NCI-H1092 (cell line): Measurements from ENCODE around the gene MR1.
A peak's percentile ranks its signal among the peaks of the same experiment; 100 is the strongest.

Experiments
- DNase-seq: peaks from one replicate; lab custom pipeline; 2025; lab: John Stamatoyannopoulos, UW

MR1 gene

DNA sequence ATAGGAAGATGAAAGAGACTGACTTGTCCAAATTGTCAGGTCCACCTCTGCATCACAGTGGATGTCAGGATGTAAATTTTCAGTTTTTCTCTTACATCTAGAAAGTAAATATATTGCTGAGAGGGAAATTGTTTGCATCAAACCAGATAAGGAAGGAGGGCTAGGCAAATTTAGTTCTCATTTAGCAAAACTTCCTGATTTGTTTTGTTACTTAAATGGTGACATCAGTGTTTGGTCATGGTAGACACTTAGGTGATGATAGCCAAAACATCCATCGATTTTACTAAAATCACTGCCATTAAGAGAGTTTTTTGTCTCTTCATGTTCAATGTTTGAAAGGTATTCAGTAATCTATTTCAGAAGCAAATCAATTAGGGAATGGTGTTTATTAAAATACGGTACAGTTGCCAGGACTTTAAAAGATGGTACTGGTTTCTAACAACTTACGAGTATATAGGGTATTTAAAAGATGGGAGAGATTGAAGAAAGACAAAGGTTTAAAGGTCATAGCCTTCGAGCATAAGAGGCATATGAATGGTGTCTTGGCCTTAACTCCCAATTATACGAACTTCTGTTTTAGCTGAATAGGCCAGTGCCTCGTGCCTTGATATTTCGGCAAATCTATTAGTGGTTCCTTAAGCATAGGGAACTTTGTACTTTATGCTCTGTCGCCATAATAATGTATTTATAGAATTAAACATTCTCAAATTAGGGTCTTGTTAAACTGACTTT is 57.7 kb downstream of the MR1 start:
- no peak for DNase-seq

GRCh38 chr1:181092056-181092455 is 58.3 kb downstream of the MR1 start:
- DNase-seq, result no peak

GRCh38 chr1:181092883-181093458 is 59.2 kb downstream of the MR1 start:
- no peak for DNase-seq

- DNase-seq, result no peak
These were observed 60.8 kb downstream of the MR1 start for GRCh38 chr1:181094416-181095212.

DNA sequence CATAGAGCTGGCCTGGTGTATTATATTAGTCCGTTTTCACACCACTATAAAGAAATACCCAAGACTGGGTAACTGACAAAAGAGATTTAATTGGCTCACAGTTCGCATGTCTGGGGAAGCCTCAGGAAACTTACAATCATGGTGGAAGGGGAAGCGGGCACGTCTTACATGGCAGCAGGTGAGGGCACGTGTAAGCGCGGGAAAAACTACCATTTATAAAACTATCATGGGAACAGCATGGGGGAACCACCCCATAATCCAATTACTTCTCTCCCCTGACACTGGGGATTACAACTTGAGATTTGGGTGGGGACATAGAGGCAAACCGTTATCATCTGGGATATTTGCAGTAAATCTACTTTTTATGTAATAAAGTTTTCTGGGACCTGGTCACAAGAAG is 61.5 kb downstream of the MR1 start:
- DNase-seq, result no peak

GRCh38 chr1:181095763-181096184 is 62.0 kb downstream of the MR1 start:
- no peak for DNase-seq

DNA sequence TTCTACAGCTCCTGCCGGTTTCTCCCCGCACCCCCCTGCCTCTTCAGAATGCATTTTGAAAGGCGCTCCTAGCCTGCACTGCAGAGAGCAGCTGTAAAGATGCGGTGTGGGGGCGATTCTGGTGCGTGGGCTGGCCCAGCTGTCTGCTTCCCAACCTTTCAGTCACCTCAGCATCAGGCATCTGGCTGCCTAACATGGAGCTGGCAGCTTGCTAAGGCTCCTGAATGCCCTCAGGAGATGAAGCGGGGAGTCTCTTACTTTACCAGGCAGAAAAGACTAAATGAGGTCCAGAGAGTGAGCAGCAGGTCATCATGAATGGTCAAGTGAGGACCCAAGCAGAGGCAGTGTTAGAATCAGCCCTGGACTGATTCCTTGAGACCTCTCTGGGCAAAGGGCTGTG is 63.5 kb downstream of the MR1 start:
- no peak for DNase-seq

GRCh38 chr1:181099152-181100014 is 65.6 kb downstream of the MR1 start:
- DNase-seq, result no peak

GRCh38 chr1:181100015-181100905 is 66.5 kb downstream of the MR1 start:
- no peak for DNase-seq

DNA sequence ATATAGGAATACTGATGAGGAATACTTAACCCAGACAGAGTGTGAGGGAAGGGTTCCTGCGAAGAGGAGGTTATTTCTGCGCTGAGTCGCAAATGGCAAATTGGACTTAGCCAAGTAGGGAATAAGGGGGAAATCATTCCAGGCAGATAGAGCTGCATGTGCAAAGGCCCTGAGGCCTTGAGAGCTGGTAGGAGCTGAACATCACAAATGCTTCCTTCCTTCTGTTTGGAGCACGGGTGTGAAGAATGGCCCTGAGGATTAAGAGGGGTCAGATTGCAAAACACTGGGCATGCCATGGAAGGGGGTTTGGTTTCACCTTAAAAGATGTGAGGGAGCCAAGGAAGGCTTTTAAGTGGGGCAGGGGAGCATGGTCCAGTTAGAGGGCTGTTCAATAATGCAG is 67.2 kb downstream of the MR1 start:
- DNase-seq, result no peak

DNA sequence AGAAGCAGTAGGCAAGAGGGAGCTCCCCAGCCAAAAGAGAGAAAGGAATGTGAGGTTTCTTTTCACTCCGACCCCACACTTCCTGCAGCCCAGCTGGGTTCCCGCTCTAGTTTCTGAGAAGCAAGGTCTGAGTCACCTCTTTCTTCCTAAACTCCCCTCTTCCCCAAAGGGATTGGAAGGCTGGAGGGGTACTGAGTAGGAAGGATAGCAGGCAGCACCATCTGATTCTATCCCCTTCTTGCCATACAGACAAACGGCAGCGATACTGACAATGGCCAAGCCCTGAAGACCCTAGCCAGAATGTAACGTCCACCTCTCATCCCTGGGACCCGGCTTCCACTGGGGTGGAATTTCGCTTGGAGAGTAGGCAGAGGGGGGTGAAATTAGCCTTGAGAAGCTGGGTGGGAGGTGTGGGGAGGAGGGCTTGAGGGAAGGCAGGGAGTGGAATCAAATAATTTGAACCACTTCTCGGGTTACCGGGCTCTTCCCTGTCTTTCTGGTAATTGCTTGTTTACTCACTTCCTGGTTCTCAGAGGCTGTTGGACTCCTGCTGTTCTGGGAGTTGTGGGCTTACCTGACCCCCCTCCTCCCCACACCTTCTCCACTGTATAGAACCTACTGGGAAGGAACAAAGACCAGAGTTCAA is 67.9 kb downstream of the MR1 start:
- DNase-seq, result peak; percentile 48

DNA sequence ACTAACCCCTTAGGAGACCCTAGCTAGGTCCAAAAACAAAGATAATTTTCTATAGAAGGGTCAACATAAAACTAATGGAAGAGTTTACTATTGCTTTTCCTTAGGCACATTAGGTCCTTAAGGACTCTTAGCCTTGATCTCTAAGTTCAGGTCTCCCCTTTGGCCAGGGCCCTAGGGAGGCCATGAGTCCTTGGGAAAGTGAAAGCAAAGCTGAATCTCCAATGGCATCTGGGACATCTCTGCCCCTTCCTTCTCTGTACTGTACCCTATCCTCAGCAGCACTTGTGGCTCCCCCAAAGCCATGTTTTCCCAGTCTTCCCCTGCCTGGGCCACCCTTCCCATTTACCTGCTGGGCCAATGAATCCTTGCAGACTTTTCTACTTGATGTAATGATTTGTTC is 69.1 kb downstream of the MR1 start:
- DNase-seq, result no peak

- DNase-seq, result no peak
These were observed 69.6 kb downstream of the MR1 start for GRCh38 chr1:181103399-181103798.

DNA sequence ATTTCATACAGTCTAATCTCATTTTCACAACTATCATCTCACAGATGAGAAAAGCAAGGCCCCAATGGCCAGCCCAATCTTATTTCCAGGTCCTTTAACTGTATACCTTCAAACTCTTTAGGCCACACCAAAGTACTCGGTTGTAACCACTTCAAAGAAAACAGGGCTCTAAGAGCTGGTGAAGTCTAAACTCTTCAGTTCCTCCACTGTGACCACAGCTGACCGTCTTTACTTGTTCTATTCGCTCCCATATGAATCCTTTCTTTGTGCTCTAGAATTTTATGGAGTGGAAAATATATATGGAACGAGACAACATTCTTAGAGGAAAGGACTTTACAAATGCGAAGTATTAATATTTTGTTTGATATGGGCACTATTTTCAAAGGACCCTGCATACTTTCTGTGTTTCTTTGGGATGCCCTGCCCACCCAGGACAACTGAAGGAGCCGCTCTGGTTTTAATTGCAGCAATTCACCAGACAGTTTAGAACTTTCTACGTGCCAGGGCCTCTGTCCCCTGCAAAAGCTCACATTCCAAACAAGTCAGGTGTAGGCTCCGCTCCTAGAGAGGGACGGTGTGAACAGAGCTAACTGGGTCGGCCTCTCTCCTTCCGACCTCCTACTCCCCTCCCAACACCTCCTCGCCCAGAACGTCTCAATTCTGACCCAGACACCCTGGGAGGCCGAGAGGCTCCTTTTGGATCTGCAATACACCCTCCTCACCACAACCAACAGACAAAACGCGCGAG is 70.4 kb downstream of the MR1 start:
- no peak for DNase-seq

DNA sequence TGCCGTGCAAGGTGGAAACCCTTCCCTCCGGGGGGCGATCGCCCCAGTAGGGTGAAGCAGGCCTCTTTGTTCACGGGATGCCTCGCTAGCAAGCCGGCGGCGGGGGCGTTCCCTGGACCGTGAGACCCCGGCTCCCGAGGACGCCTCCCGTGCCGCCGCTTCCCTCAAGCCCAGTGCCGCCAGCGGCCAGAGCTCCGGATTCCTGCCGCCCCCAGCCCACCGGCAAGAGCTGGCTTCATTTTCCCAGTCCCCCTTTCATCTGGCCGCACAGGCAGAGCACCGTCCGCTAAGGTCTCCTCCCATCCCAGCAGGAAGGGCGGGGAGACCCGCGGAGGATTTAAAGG is 71.0 kb downstream of the MR1 start:
- DNase-seq, result peak; percentile 61

- DNase-seq, result peak; percentile 91
These were observed 71.6 kb downstream of the MR1 start for GRCh38 chr1:181105134-181106021.

DNA sequence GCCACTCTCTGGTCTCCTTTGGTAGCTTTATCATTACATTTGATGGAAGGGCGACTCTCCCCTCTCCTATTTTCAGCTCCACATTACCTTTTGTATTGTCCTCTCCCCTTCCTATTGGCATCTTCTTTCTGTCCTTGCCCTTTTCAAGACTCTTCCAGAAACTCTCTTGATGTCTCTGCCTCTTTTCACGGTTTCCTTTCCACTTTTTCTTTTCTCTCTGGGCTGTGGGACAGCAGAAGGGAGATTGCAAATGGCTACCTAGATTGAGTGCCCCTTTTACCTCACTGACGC is 72.2 kb downstream of the MR1 start:
- no peak for DNase-seq

- no peak for DNase-seq
These were observed 72.7 kb downstream of the MR1 start for GRCh38 chr1:181106479-181106878.

DNA sequence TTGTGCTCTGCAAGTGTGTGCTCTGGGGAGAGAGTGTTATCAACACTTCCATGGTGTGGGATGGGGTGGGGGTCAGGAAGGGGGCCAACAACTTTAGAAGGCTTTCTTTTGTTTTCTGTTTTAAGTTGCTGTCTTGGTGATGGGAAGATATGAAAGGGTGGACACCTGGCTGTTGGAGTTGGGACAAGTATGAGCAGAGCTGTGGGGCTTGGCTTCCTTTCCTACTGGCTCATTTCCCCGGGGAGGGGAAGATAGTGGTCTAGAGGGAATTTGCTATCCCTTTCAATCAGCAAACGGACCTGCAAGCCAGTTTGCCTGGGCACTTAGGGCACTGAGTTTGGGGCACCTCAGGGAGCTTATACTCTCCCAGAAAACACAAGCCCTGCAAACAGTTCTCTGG is 73.9 kb downstream of the MR1 start:
- no peak for DNase-seq
